ENCODE measurements around the gene ERI2.
"Not testable (repeated sequence)": the region's sequence is repeated elsewhere in the genome, so short reads cannot be mapped to it uniquely, and the experiment has no call there.

ERI2 gene

GRCh38 chr16:20768121-20768520 lies 38.2 kb downstream of the ERI2 start:
- peaks cover 7 to 14% of the 10 kb centered on the region in 2 donors for H3K4me1 ChIP-seq (ENCODE audit: control insufficient read depth in 2 of 2, insufficient read depth in 2 of 2, low read length in 2 of 2)
- H3K9me3 ChIP-seq (ENCODE audit: control insufficient read depth in 2 of 2, low read length in 2 of 2): no peaks in the 10 kb centered on the region
- no peak overlapping the region for H3K27ac ChIP-seq (ENCODE audit: low read depth in 2 of 2, low read length in 2 of 2)

GRCh38 chr16:20767577-20767976 lies 38.7 kb downstream of the ERI2 start:
- no peak overlapping the region for H3K9ac ChIP-seq (ENCODE audit: low read depth in 1 of 2, low read length in 2 of 2)
- H3K4me1 ChIP-seq (ENCODE audit: control insufficient read depth in 2 of 2, insufficient read depth in 2 of 2, low read length in 2 of 2): peaks cover 9 to 14% of the 10 kb centered on the region in 2 donors
- no peaks in the 10 kb centered on the region for H3K36me3 ChIP-seq (ENCODE audit: control insufficient read depth in 2 of 2, insufficient read depth in 2 of 2, low read length in 2 of 2)
- H3K9me3 ChIP-seq (ENCODE audit: control insufficient read depth in 2 of 2, low read length in 2 of 2): no peaks in the 10 kb centered on the region
- no peak overlapping the region for H3K27ac ChIP-seq (ENCODE audit: low read depth in 2 of 2, low read length in 2 of 2)
- no peaks in the 10 kb centered on the region for H3K27me3 ChIP-seq (ENCODE audit: control insufficient read depth in 2 of 2, insufficient read depth in 2 of 2, low read length in 2 of 2)
- no peak overlapping the region for H3K4me3 ChIP-seq (ENCODE audit: low read length in 2 of 2)

More at GRCh38 chr16:20768121-20768520, 38.2 kb downstream of the ERI2 start:
- H3K9ac ChIP-seq (ENCODE audit: low read depth in 1 of 2, low read length in 2 of 2): no peak overlapping the region
- no peak overlapping the region for H3K4me3 ChIP-seq (ENCODE audit: low read length in 2 of 2)
- H3K27me3 ChIP-seq (ENCODE audit: control insufficient read depth in 2 of 2, insufficient read depth in 2 of 2, low read length in 2 of 2): no peaks in the 10 kb centered on the region
- H3K36me3 ChIP-seq (ENCODE audit: control insufficient read depth in 2 of 2, insufficient read depth in 2 of 2, low read length in 2 of 2): no peaks in the 10 kb centered on the region

- Histone ChIP-seq H3K9me3 (ENCODE audit: control insufficient read depth in 2 of 2, low read length in 2 of 2) (no peaks in the 10 kb centered on the region), H3K36me3 (ENCODE audit: control insufficient read depth in 2 of 2, insufficient read depth in 2 of 2, low read length in 2 of 2) (no peaks in the 10 kb centered on the region), H3K27ac (ENCODE audit: low read depth in 2 of 2, low read length in 2 of 2) (no peak overlapping the region), H3K4me1 (ENCODE audit: control insufficient read depth in 2 of 2, insufficient read depth in 2 of 2, low read length in 2 of 2) (peaks cover 9 to 14% of the 10 kb centered on the region in 2 donors), H3K27me3 (ENCODE audit: control insufficient read depth in 2 of 2, insufficient read depth in 2 of 2, low read length in 2 of 2) (no peaks in the 10 kb centered on the region), H3K9ac (ENCODE audit: low read depth in 1 of 2, low read length in 2 of 2) (no peak overlapping the region), H3K4me3 (ENCODE audit: low read length in 2 of 2) (no peak overlapping the region)
Observed at GRCh38 chr16:20766294-20766693, 40.0 kb downstream of the ERI2 start.

- Histone ChIP-seq H3K27ac (ENCODE audit: low read depth in 2 of 2, low read length in 2 of 2) (no peak overlapping the region), H3K9me3 (ENCODE audit: control insufficient read depth in 2 of 2, low read length in 2 of 2) (no peaks in the 10 kb centered on the region), H3K9ac (ENCODE audit: low read depth in 1 of 2, low read length in 2 of 2) (no peak overlapping the region), H3K36me3 (ENCODE audit: control insufficient read depth in 2 of 2, insufficient read depth in 2 of 2, low read length in 2 of 2) (no peaks in the 10 kb centered on the region), H3K4me1 (ENCODE audit: control insufficient read depth in 2 of 2, insufficient read depth in 2 of 2, low read length in 2 of 2) (peaks cover 9 to 14% of the 10 kb centered on the region in 2 donors), H3K4me3 (ENCODE audit: low read length in 2 of 2) (no peak overlapping the region), H3K27me3 (ENCODE audit: control insufficient read depth in 2 of 2, insufficient read depth in 2 of 2, low read length in 2 of 2) (no peaks in the 10 kb centered on the region)
Observed at GRCh38 chr16:20765732-20766131, 40.5 kb downstream of the ERI2 start.

GRCh38 chr16:20764448-20764847 lies 41.8 kb downstream of the ERI2 start:
- not testable (repeated sequence) for H3K27me3 ChIP-seq (ENCODE audit: control insufficient read depth in 2 of 2, insufficient read depth in 2 of 2, low read length in 2 of 2); H3K36me3 ChIP-seq (ENCODE audit: control insufficient read depth in 2 of 2, insufficient read depth in 2 of 2, low read length in 2 of 2); H3K9me3 ChIP-seq (ENCODE audit: control insufficient read depth in 2 of 2, low read length in 2 of 2); H3K9ac ChIP-seq (ENCODE audit: low read depth in 1 of 2, low read length in 2 of 2)
- Histone ChIP-seq H3K4me3 (ENCODE audit: low read length in 2 of 2) (peak overlapping the region in 1 of 2 donors; percentile 70), H3K4me1 (ENCODE audit: control insufficient read depth in 2 of 2, insufficient read depth in 2 of 2, low read length in 2 of 2) (peaks cover 9 to 14% of the 10 kb centered on the region in 2 donors), H3K27ac (ENCODE audit: low read depth in 2 of 2, low read length in 2 of 2) (peak overlapping the region; percentile 5 to 63)

DNA sequence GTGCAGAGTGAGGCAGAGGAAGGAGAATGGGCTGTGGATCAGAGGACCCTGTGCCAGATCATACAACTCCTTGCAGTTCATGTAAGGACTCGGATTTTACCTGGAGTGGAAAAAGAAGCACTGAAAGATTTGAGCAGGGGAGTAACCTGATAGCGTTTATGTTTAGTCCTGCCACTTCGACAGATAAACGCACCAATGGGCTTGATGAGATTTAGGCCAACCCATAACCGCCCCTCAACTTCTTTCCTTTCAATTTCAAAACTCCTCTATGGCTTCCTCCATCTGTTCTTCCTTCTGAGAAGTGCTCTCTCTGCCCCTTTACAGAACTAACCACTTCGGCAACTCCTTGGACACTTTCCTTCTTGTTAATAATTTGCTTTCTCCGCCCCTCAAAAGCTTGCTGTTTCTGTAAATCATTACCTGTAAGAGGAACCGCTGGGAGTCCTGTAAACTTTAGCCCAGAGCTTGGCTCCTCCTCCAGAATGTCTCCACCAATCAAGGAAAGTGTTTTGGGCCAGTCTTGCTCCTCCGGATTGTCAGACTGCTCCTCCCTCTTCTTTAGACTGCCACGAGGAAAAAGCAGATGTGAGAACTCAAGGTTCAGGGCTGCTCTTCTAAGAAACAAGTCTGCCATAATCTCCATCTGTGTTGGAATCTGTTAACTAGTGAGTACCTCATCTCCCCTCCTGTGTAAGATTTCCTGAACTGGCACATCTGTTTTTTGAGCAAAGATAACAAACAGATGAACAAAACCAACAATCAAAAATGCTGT lies 42.6 kb downstream of the ERI2 start, which contains the start of gene ACSM3:
Gene ACSM3 (plus strand): TSS at position 554 of the 772 bp plus-strand sequence. CDS start 6,021 bp downstream, outside the sequence.
- Histone ChIP-seq H3K27ac (ENCODE audit: low read depth in 2 of 2, low read length in 2 of 2) (peak within 1 kb of the TSS; percentile 76 to 83), H3K4me1 (ENCODE audit: control insufficient read depth in 2 of 2, insufficient read depth in 2 of 2, low read length in 2 of 2) (peaks cover 9 to 14% of the 10 kb centered on the region in 2 donors), H3K9me3 (ENCODE audit: control insufficient read depth in 2 of 2, low read length in 2 of 2) (no peaks in the 10 kb centered on the region), H3K4me3 (ENCODE audit: low read length in 2 of 2) (peak within 1 kb of the TSS; percentile 70), H3K27me3 (ENCODE audit: control insufficient read depth in 2 of 2, insufficient read depth in 2 of 2, low read length in 2 of 2) (no peaks in the 10 kb centered on the region), H3K36me3 (ENCODE audit: control insufficient read depth in 2 of 2, insufficient read depth in 2 of 2, low read length in 2 of 2) (no peaks in the 10 kb centered on the region), H3K9ac (ENCODE audit: low read depth in 1 of 2, low read length in 2 of 2) (peak within 1 kb of the TSS; percentile 67 to 68)

DNA sequence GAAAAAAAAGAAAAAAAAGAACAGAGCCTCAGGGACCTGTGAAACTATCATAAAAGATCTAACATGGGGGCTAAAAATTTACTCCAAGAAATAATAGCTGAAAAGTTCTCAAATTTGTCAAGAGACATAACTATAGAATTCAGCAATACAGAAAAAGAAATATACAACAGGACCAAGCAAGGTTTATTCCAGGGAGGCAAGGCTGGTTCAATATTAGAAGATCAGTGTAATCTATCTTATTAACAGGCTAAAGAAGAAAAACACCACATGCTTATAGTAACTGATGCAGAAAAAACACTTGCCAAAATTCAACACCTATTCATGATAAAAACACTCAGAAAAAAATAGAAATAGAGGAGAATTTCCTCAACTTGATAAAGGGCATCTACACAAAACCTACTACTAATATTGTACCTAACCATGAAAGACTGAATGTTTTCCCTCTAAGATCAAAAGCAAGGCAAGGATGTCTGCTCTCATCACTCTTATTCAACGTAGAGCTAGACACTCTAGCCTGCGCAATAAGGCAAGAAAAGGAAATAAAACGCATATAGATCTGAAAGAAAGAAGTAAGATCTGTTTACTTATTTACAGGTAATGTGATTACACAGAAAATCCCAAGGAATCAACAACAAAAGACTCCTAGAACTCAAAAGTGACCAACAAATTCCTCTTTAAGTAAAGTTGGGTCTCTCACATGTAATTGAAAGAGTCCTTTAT lies 43.7 kb downstream of the ERI2 start:
- no peak overlapping the region for H3K9ac ChIP-seq (ENCODE audit: low read depth in 1 of 2, low read length in 2 of 2)
- H3K27me3 ChIP-seq (ENCODE audit: control insufficient read depth in 2 of 2, insufficient read depth in 2 of 2, low read length in 2 of 2): no peaks in the 10 kb centered on the region
- peak overlapping the region in 1 of 2 donors; percentile 70 for H3K4me3 ChIP-seq (ENCODE audit: low read length in 2 of 2)
- H3K36me3 ChIP-seq (ENCODE audit: control insufficient read depth in 2 of 2, insufficient read depth in 2 of 2, low read length in 2 of 2): no peaks in the 10 kb centered on the region
- no peaks in the 10 kb centered on the region for H3K9me3 ChIP-seq (ENCODE audit: control insufficient read depth in 2 of 2, low read length in 2 of 2)
- peaks cover 9 to 14% of the 10 kb centered on the region in 2 donors for H3K4me1 ChIP-seq (ENCODE audit: control insufficient read depth in 2 of 2, insufficient read depth in 2 of 2, low read length in 2 of 2)
- H3K27ac ChIP-seq (ENCODE audit: low read depth in 2 of 2, low read length in 2 of 2): peak overlapping the region; percentile 76 to 83

DNA sequence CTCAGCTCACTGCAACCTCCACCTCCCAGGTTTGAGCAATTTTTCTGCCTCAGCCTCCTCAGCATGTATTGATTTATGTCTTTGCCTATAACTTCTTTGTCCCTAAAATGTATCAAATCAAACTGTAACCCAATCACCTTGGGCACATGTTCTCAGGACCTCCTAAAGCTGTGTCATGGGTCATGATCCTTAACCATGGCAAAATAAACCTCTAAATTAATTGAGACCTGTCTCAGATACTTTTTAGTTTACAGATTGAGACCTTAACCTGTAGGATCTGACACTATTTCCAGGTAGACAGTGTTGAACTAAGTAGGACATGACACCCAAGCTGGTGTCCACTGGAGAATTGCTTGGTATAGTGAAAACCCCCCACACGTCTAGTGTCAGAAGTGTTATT lies 45.1 kb downstream of the ERI2 start:
- Histone ChIP-seq H3K27ac (ENCODE audit: low read depth in 2 of 2, low read length in 2 of 2) (no peak overlapping the region), H3K9me3 (ENCODE audit: control insufficient read depth in 2 of 2, low read length in 2 of 2) (no peaks in the 10 kb centered on the region), H3K4me1 (ENCODE audit: control insufficient read depth in 2 of 2, insufficient read depth in 2 of 2, low read length in 2 of 2) (peaks cover 9 to 14% of the 10 kb centered on the region in 2 donors), H3K4me3 (ENCODE audit: low read length in 2 of 2) (no peak overlapping the region), H3K36me3 (ENCODE audit: control insufficient read depth in 2 of 2, insufficient read depth in 2 of 2, low read length in 2 of 2) (no peaks in the 10 kb centered on the region), H3K9ac (ENCODE audit: low read depth in 1 of 2, low read length in 2 of 2) (no peak overlapping the region), H3K27me3 (ENCODE audit: control insufficient read depth in 2 of 2, insufficient read depth in 2 of 2, low read length in 2 of 2) (no peaks in the 10 kb centered on the region)

- Histone ChIP-seq H3K4me3 (ENCODE audit: low read length in 2 of 2) (no peak overlapping the region), H3K36me3 (ENCODE audit: control insufficient read depth in 2 of 2, insufficient read depth in 2 of 2, low read length in 2 of 2) (no peaks in the 10 kb centered on the region), H3K27me3 (ENCODE audit: control insufficient read depth in 2 of 2, insufficient read depth in 2 of 2, low read length in 2 of 2) (no peaks in the 10 kb centered on the region), H3K4me1 (ENCODE audit: control insufficient read depth in 2 of 2, insufficient read depth in 2 of 2, low read length in 2 of 2) (peaks cover 9 to 14% of the 10 kb centered on the region in 2 donors), H3K9ac (ENCODE audit: low read depth in 1 of 2, low read length in 2 of 2) (no peak overlapping the region), H3K9me3 (ENCODE audit: control insufficient read depth in 2 of 2, low read length in 2 of 2) (no peaks in the 10 kb centered on the region), H3K27ac (ENCODE audit: low read depth in 2 of 2, low read length in 2 of 2) (no peak overlapping the region)
Observed at GRCh38 chr16:20760346-20760745, 45.9 kb downstream of the ERI2 start.

DNA sequence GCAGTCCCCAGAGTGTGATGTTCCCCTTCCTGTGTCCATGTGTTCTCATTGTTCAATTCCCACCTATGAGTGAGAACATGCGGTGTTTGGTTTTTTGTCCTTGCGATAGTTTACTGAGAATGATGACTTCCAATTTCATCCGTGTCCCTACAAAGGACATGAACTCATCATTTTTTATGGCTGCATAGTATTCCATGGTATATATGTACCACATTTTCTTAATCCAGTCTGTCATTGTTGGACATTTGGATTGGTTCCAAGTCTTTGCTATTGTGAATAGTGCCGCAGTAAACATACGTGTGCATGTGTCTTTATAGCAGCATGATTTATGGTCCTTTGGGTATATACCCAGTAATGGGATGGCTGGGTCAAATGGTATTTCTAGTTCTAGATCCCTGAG lies 50.5 kb downstream of the ERI2 start:
- H3K27me3 ChIP-seq (ENCODE audit: control insufficient read depth in 2 of 2, insufficient read depth in 2 of 2, low read length in 2 of 2); H3K9me3 ChIP-seq (ENCODE audit: control insufficient read depth in 2 of 2, low read length in 2 of 2); H3K4me3 ChIP-seq (ENCODE audit: low read length in 2 of 2); H3K9ac ChIP-seq (ENCODE audit: low read depth in 1 of 2, low read length in 2 of 2); H3K4me1 ChIP-seq (ENCODE audit: control insufficient read depth in 2 of 2, insufficient read depth in 2 of 2, low read length in 2 of 2); H3K36me3 ChIP-seq (ENCODE audit: control insufficient read depth in 2 of 2, insufficient read depth in 2 of 2, low read length in 2 of 2); H3K27ac ChIP-seq (ENCODE audit: low read depth in 2 of 2, low read length in 2 of 2): not testable (repeated sequence)

Measured in mucosa of rectum (tissue), 2 donors.